HK-2 (cell line): ENCODE data around the gene SPHK2.
"Not testable (repeated sequence)": the region's sequence is repeated elsewhere in the genome, so short reads cannot be mapped to it uniquely, and the experiment has no call there.

Experiments
- DNase-seq: peaks from one replicate; pipeline ENCODE4 v3.0.0-alpha.2; 2018; ENCODE audit not compliant: unreplicated experiment

SPHK2 gene

GRCh38 chr19:48658483-48658882 is 39.2 kb downstream of the SPHK2 start:
- DNase-seq = no peak

DNA sequence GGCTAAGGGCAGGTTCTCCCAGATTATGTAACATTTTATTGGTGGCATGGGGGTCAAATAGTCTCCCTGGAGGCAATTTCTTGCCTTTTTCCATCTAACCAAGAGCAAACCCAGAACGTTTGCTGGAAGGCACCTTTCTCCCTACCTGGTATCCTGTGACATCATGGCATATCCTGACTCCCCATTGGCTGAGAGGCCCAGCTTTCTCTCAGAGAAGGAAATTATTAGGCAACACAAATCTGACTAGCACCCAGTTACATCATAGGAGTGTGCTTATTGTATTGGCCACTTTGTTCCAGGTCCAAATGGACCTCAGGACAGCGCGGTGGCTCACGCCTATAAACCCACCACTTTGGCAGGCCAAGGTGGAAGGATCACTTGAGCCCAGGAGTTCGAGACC is 40.5 kb downstream of the SPHK2 start:
- no peak for DNase-seq

DNA sequence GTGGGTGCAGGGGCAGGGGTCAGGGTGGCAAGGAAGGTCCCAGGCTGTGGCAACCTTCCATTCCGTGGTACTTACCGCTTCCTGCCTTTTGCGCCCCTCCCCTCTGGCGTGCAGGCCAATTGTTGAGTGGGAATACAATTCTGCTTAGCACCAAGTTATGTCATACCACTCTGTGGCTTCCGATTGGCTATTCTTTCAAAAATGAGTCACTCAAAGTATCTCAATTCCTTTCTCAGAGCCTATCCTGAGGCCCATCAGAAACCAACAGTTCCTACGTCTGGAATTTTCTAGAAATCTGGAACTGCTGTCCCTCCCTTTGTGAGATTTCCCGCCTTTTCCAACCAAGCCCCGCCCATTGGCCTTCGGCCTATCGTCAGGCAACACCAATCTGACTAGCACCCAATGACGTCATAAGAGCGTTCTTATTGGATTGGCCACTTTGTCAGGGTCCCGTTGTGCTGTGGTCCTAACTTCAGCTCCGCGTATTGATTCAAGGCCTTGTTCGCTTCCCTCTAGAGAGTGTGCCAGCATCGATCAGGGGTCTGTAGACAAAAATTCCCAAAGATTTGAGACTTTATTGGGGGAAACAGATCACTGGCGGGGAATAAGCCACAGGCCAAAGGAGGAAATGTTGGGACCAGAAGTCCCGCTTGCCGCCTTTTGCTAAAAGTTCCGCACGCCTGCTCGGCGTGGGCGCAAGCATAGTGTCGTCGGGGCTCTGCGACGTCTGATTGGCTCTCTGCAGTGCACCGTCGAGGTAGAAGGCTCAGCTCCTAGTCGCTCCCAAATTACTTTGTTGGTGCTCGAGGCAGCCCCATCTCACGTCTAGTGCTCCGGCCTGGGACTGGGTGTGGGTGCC is 41.8 kb downstream of the SPHK2 start:
- peak; percentile 80 for DNase-seq

DNA sequence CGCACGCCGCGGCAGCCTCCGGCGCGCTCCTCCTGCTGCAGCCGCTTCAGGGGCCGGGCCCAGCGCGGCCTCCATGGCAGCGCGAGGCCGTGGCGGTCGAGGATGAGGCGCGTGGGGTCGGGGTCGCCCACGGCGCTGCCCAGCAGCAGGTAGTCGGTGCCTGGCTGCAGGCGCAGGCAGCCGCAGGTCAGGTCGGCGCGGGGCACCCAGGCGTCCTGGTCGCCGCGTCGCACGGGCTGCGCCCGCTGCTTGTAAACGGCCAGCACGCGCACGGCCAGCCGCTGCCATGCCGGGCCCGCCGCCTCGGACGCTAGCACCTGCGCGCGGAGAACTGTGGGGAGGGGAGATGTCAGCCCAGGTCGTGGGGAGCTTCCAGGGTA is 42.4 kb downstream of the SPHK2 start:
- DNase-seq = no peak

DNA sequence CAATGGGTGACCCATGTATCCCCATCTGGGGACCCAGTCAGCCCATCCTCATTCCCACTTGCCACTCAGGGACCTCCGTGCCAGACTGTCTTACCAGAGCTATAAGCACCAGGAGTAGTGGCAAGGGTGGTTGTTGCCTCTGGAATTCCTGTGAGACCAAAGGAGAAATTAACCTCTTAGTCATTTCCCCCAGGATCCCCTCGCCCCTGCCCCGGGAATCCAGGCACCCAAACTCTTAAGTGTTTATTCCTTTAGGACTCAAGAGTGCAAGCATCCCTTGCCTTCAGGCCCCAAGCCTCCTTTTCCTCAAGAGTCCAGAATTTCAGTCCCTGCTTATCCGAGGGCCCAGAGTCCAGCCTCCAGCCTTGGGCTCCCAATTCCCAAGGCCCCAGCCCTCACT is 44.4 kb downstream of the SPHK2 start:
- no peak for DNase-seq

GRCh38 chr19:48664476-48664875 is 45.2 kb downstream of the SPHK2 start:
- DNase-seq = no peak

DNA sequence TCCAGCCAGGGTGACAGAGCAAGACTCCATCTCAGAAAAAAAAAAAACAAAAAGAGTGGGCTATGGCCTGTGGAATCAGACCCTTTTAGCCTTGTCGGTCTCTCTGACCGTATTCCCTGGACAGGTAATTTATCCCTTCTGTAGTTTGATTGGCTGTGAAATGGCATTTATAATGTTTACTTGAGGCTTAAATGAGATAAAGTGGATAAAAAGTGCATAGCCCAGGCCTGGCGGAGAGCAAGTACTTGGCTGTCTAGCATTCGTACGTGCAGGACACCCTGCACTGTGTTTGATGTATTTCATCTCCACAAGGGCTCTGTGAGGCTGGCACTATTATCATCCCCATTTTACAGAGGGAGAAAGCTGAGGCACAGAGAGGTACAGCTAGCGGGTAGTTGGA is 46.5 kb downstream of the SPHK2 start:
- no peak for DNase-seq

DNA sequence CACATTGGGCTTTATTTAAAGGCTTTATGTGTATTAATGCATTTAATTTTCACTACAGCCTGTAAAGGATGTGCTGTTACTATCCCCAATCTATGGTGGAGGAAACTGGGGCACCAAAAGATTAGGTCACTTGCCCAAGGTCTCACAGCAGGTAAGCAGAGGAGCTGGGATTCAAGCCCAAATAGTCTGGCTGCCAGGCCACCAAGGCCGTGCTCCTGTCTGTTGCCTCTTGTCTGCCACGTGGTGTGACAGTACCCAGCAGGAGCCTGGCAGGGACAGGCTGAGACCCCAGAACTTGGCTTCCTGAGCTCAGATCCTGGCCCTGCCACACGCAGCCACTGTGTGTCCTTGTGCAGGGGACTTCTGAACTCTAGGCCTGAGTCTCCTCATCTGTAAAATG is 49.0 kb downstream of the SPHK2 start:
- no peak for DNase-seq

GRCh38 chr19:48668761-48669160 is 49.5 kb downstream of the SPHK2 start:
- no peak for DNase-seq

DNA sequence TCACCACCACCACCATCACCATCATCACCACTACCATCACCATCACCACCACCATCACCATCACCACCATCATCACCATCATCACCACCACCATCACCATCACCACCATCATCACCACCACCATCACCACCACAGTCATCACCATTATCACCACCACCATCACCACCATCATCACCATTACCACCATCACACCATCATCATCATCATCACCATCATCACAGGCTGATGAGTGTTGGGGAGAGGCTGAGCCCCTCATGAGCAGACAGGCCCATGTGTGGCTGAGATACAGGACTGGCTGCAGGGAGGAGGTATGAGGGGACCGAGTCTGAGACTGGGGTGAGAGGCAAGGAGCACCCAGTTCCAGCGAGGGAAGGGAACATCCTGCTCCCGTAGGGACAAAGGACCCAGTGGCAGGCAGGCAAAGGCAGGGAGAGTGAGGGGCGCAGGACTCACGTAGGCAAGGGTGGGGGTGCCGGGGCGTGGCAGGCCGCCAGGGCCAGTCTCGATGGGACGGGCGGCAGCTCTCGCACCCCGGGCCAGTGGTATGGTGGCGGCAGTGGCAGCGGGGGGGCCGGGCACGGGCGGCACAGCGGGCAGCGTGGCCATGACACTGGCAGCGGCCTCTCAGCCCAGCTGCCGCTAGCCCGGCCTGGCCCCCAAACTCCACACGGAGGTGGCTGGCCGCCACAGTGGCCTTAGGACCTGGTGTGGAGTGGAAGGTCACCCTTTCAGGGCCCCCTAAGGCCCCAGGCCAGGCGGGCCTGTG is 50.8 kb downstream of the SPHK2 start:
- no peak for DNase-seq

GRCh38 chr19:48670699-48671445 is 51.6 kb downstream of the SPHK2 start:
- no peak for DNase-seq

DNA sequence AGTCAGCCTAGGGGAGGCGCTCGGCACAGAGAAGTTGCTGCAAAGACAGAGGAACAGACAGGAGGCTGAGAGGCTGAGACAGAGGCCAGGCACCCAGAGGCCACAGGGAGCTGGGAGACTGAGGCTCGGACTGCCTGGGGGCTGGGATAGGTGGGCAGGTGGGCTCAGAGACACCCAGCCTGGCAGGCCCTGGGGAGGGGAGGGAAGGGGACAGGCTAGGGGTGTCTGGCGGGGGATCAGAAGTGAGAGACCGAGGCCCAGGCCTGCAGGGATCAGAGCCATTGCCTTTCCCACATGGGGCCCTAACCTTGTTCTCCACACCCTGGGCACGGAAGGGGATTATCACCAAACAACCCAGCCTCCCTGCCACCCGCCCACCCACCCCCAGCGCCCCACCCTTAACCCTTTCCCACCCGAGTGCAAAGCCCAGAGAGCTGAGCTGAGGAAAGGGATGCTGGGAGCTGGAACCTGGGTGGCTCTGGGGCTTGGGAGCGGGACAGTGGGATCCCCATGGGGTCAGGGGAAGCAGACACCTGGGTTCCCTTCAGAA is 52.2 kb downstream of the SPHK2 start:
- no peak for DNase-seq

GRCh38 chr19:48672994-48673393 is 53.7 kb downstream of the SPHK2 start, which contains the start of gene NTN5:
Gene NTN5, minus strand, starts transcription at chr19:48673017. Its CDS starts 2,031 bp downstream, at chr19:48670986.
- DNase-seq = no peak

GRCh38 chr19:48673436-48674100 is 54.3 kb downstream of the SPHK2 start:
- DNase-seq = no peak

DNA sequence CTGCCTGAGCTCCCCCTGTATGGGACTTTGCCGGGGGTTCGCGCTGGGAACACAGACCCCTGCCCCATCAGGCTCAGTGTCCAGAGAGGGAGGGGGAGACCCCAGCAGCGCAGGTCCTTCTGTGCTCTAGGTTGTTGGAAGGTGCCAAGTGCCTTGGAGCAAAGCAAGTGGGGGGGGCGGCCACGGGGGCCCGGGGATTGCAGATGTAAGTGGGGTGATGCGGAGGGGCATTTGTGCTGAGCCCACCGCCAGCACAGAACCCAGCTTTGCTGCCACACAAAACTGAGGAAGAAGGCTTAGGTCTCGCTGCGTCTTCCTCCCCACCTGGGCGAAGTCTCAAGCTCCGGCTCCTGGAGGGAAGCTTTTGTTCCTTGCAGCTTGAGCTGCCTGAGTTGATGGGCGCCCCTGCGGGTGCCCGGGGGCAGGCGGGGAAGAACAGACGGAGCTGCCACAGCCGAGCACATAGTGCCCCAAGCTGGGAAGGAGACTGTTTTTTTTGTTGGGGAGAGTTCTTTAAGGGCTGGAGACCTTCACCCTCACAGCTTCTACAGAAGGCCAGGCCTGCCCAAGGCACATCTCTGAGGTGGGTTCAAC is 55.0 kb downstream of the SPHK2 start:
- no peak for DNase-seq

GRCh38 chr19:48674921-48675824 is 55.9 kb downstream of the SPHK2 start:
- DNase-seq = peak; percentile 79

DNA sequence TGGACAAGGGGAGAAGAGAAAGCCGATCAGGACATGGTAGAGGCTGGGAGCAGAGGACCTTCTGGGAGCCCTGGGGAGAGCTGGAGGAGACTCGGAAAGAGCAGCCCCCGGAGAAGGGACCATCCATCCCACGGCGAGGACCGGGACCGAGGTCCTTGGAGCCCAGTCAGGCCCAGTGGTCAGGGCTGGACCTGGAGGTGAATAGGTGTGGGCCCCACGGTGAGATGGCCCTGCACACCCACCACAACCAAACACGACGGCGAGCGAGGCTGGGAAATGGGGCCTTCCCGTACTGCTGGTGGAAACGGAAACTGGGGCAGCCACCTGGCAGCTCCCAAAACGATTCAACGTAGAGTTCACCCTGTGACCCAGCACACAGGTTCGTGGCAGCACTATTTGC is 57.2 kb downstream of the SPHK2 start:
- DNase-seq = no peak

DNA sequence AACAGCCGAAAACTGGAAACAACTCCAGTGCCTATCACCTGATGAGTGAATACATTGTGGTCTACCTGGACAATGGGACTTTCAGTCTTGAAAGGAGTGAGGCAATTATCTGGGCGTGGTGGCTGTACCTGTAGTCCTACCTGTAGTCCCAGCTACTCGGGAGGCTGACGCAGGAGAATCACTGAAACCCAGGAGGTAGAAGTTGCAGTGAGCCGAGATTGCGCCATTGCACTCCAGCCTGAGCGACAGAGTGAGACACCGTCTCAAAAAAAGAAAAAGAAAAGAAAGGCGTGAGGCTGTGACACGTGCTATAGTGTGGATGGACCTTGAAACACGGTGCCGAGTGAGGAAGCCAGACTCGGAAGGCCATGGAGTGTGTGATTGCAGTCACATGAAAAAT is 57.6 kb downstream of the SPHK2 start:
- no peak for DNase-seq

DNA sequence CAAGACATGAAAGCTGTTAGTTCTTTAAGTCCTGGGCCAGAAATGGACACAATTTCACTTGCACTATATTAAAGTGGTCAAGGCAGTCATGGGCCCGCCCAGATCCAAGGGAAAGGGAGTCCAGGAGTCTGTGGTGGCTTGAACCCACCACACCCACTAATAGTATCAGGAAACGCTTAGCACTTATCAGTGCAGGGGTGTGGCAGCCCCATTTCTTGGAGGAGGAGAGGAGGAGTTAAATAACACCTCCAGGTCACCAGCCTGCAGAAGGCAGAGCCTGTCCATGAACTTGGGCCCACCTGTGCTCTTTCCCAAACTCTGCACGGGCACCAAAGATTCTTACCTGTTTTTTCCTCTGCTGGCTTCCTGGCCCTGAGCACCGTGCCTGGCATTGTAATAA is 58.9 kb downstream of the SPHK2 start:
- no peak for DNase-seq

DNA sequence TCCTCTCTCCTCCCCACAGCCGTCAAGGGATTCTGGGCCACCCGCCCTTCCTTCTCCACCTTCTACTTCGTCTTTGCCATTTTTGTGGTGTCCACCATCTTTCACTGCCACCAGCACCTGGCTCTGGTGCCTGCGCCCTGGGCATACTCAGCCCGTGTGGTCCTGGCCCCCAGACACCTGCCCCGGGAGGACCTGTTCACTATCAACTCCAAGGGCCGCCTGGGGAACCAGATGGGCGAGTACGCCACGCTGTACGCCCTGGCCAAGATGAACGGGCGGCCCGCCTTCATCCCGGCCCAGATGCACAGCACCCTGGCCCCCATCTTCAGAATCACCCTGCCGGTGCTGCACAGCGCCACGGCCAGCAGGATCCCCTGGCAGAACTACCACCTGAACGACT is 60.7 kb downstream of the SPHK2 start:
- not testable (repeated sequence) for DNase-seq
